HCT116 (cell line): ENCODE results near the gene SPI1. TPM values are rescaled to one million over a fixed set of nuclear protein-coding genes. Genes with fewer than 3 reads are reported as not detected.

Source experiments
- ATAC-seq: fragments of 200-7000 bp; cut with Tn5 transposase; 2 replicates; pipeline ENCODE4 v1.9.1; 2020; ENCODE audit warnings: mild to moderate bottlenecking, moderate library complexity
- BruUV-seq: library from RNA; stranded (reverse); fragments of 400-500 nt; replicated peaks from 2 replicates; lab custom pipeline; 2021; lab: Mats Ljungman, UMichigan
- CTCF ChIA-PET: fragments of 300-600 bp; sonication (Branson Sonifier 250); formaldehyde crosslinking; loops from one replicate; lab custom pipeline; 2021; ENCODE audit warnings: antibody characterized with exemption; lab: Charles Lee
- POLR2A ChIA-PET: fragments of 300-600, 350-600 bp; sonication (Branson Sonifier 250); formaldehyde crosslinking; loops from one replicate; lab custom pipeline; 2021; ENCODE audit warnings: antibody characterized with exemption; lab: Charles Lee
- RAD21 ChIA-PET, 2 experiments: fragments of 300-600 bp; sonication (Branson Sonifier 250); formaldehyde crosslinking; loops; one replicate each; lab custom pipeline; 2023; ENCODE audit warnings: low total read pairs in 2 of 2; ENCODE audit not compliant: uncharacterized antibody in 2 of 2, unreplicated experiment in 2 of 2, low non-redundant PET in 1 of 2; lab: Charles Lee
- DNase-seq: peaks from one replicate; pipeline ENCODE4 v3.0.0-alpha.2; 2010; ENCODE audit warnings: low read depth, low spot score
- H2AFZ ChIP-seq: fragments of 200-600 bp; shearing (Covaris generic), sonication (generic); 2 replicates; pipeline ENCODE4 v1.6.1; 2017; ENCODE audit warnings: low read depth, mixed run types, mixed read lengths, antibody characterized with exemption, low read length; ENCODE audit not compliant: poor library complexity, severe bottlenecking
- H3K27ac ChIP-seq: 2 replicates; pipeline ENCODE4 v1.5.1; 2012; ENCODE audit warnings: low read depth, low read length
- H3K27me3 ChIP-seq: fragments of 200-600 bp; sonication (generic); 2 replicates; pipeline ENCODE4 v1.6.1; 2016; ENCODE audit warnings: mixed run types, low read length, mixed read lengths; ENCODE audit not compliant: insufficient read depth
- H3K36me3 ChIP-seq, 2 experiments: fragments of 200-500 bp in 1 of 2; fragments of 200-600 bp in 1 of 2; sonication (Bioruptor generic) in 1 of 2; sonication (generic) in 1 of 2; 2 replicates each; pipeline versions ENCODE4 v1.5.1 to v1.6.1; 2014 to 2016; ENCODE audit warnings: low read length in 2 of 2, inconsistent platforms in 1 of 2, mixed read lengths in 1 of 2, mixed run types in 1 of 2; ENCODE audit not compliant: insufficient read depth in 2 of 2, control insufficient read depth in 1 of 2
- H3K4me1 ChIP-seq, 2 experiments: fragments of 200-600 bp in 1 of 2; sonication (generic) in 1 of 2; 2 replicates each; pipeline versions ENCODE4 v1.5.1 to v1.6.1; 2012 to 2017; ENCODE audit warnings: low read length in 2 of 2, inconsistent platforms in 1 of 2, mild to moderate bottlenecking in 1 of 2, mixed read lengths in 1 of 2, mixed run types in 1 of 2, moderate library complexity in 1 of 2; ENCODE audit not compliant: insufficient read depth in 2 of 2, control insufficient read depth in 1 of 2
- H3K4me2 ChIP-seq: fragments of 200-600 bp; sonication (generic); 2 replicates; pipeline ENCODE4 v1.6.1; 2017; ENCODE audit warnings: mixed run types, low read length, mixed read lengths
- H3K4me3 ChIP-seq, 2 experiments: fragments of 200-600 bp in 1 of 2; sonication (generic) in 1 of 2; replicated peaks in 1 of 2; 2 replicates each; pipeline ENCODE4 v1.5.1; 2011 to 2016; ENCODE audit warnings: low read length in 2 of 2, control low read depth in 1 of 2, low read depth in 1 of 2, mild to moderate bottlenecking in 1 of 2, mixed read lengths in 1 of 2, mixed run types in 1 of 2
- H3K79me2 ChIP-seq: fragments of 200-600 bp; sonication (generic); 2 replicates; pipeline ENCODE4 v1.6.1; 2017; ENCODE audit warnings: mild to moderate bottlenecking, mixed run types, low read length, moderate library complexity, mixed read lengths; ENCODE audit not compliant: insufficient read depth
- H3K9ac ChIP-seq: fragments of 200-600 bp; sonication (generic); 2 replicates; pipeline ENCODE4 v1.6.1; 2016; ENCODE audit warnings: low read length, mixed read lengths
- H3K9me2 ChIP-seq: fragments of 200-600 bp; sonication (generic), shearing (Covaris generic); 2 replicates; pipeline ENCODE4 v1.6.1; 2017; ENCODE audit warnings: mixed run types, mild to moderate bottlenecking, moderate library complexity; ENCODE audit not compliant: insufficient read depth
- H3K9me3 ChIP-seq, 2 experiments: fragments of 200-500 bp in 1 of 2; fragments of 200-600 bp in 1 of 2; sonication (Bioruptor generic) in 1 of 2; sonication (generic) in 1 of 2; 2 replicates each; pipeline ENCODE4 v1.6.1; 2014 to 2017; ENCODE audit warnings: low read length in 2 of 2, mixed read lengths in 2 of 2, inconsistent platforms in 1 of 2, low read depth in 1 of 2, mild to moderate bottlenecking in 1 of 2, mixed run types in 1 of 2, moderate library complexity in 1 of 2; ENCODE audit not compliant: control insufficient read depth in 1 of 2, insufficient read depth in 1 of 2
- H4K20me1 ChIP-seq: fragments of 200-600 bp; sonication (generic), shearing (Covaris generic); 2 replicates; pipeline ENCODE4 v1.6.1; 2017; ENCODE audit warnings: mixed run types, mild to moderate bottlenecking, moderate library complexity; ENCODE audit not compliant: insufficient read depth
- CBX3 ChIP-seq: IDR thresholded peaks from 2 replicates; pipeline ENCODE4 v1.6.1; 2012; ENCODE audit warnings: low read depth
- CEBPB ChIP-seq: IDR thresholded peaks from 2 replicates; pipeline ENCODE4 v1.6.1; 2012; ENCODE audit warnings: low read depth
- ELF1 ChIP-seq: IDR thresholded peaks from 2 replicates; pipeline ENCODE4 v1.6.1; 2012; ENCODE audit warnings: low read depth, borderline replicate concordance
- FOSL1 ChIP-seq: IDR thresholded peaks from 2 replicates; pipeline ENCODE4 v1.6.1; 2012; ENCODE audit warnings: low read depth
- JUND ChIP-seq: IDR thresholded peaks from 2 replicates; pipeline ENCODE4 v1.6.1; 2012
- POLR2A ChIP-seq: IDR thresholded peaks from 2 replicates; pipeline ENCODE4 v1.7.0; 2011; ENCODE audit warnings: borderline replicate concordance; ENCODE audit not compliant: insufficient read depth, insufficient read length; ENCODE audit errors: extremely low read depth
- SIN3A ChIP-seq: IDR thresholded peaks from 2 replicates; pipeline ENCODE4 v1.6.1; 2012; ENCODE audit warnings: low read depth
- SRF ChIP-seq: IDR thresholded peaks from 2 replicates; pipeline ENCODE4 v1.6.1; 2012; ENCODE audit warnings: low read depth
- TCF7L2 ChIP-seq: IDR thresholded peaks from 2 replicates; pipeline ENCODE4 v1.7.0; 2011; ENCODE audit warnings: borderline replicate concordance, inconsistent platforms; ENCODE audit not compliant: insufficient read depth, insufficient read length; ENCODE audit errors: extremely low read depth
- YY1 ChIP-seq: IDR thresholded peaks from 2 replicates; pipeline ENCODE4 v1.6.1; 2011; ENCODE audit warnings: low read length, low read depth, moderate library complexity, mild to moderate bottlenecking; ENCODE audit not compliant: insufficient replicate concordance; ENCODE audit errors: extremely low read depth
- ZNF274 ChIP-seq: fragments of 200-500 bp; sonication (Bioruptor generic); IDR thresholded peaks from 2 replicates; pipeline ENCODE4 v1.6.1; 2014; ENCODE audit warnings: mild to moderate bottlenecking, low read depth, low read length, inconsistent platforms
- intact Hi-C: fragments of 100-400 bp; cut with micrococcal nuclease; formaldehyde crosslinking; loops from 2 replicates; pipeline ENCODE4 v1.10.0; 2022
- total RNA-seq: library from RNA; stranded (reverse); gene quantifications from one replicate; pipeline ENCODE4 v1.2.1, GENCODE V29; 2021; ENCODE audit not compliant: unreplicated experiment
- TF ChIP-seq, protein P1 (sequence below): IDR thresholded peaks from 2 replicates; pipeline ENCODE4 v1.6.1; 2012; ENCODE audit warnings: low read depth
- TF ChIP-seq, protein P2 (sequence below): IDR thresholded peaks from 2 replicates; pipeline ENCODE4 v1.6.1; 2012
- TF ChIP-seq, protein P3 (sequence below): IDR thresholded peaks from 2 replicates; pipeline ENCODE4 v1.6.1; 2012
- TF ChIP-seq, protein P4 (sequence below), 3 experiments: fragments of 200-600 bp in 1 of 3; sonication (generic) in 1 of 3; IDR thresholded peaks in 2 of 3; conservative IDR thresholded peaks in 1 of 3; 2 replicates each; pipeline ENCODE4 v1.5.1; 2012 to 2017; ENCODE audit warnings: low read depth in 2 of 3, low read length in 2 of 3, antibody characterized with exemption in 1 of 3, borderline replicate concordance in 1 of 3, control low read depth in 1 of 3, mild to moderate bottlenecking in 1 of 3, mixed read lengths in 1 of 3, mixed run types in 1 of 3, moderate library complexity in 1 of 3; ENCODE audit not compliant: insufficient read depth in 1 of 3

The SPI1 gene
- total RNA-seq, 1 experiment from 2014 or later: 0.32 TPM

DNA sequence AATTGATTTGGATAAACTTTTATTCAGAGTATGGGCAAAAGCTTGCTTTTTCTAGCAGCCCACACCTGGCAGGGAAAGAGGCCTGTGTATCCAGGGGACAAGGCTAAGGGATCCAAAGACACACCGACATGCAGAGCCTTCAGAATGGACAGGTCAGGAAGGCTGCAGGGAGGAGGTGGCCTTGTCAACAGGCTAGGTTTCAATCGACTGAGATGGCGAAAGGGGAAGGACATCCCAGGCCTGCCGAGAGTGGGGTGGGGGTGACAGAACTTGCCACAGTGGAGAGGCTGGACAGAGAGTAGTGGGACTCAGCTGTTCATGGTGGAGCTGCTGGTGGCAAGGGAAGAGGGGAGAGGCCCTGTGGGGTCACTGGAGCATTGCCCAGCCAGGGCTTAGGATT lies 24.8 kb upstream of the SPI1 start:
- no peaks in the 10 kb centered on the region for H3K79me2 ChIP-seq
- H3K9ac ChIP-seq: no peak overlapping the region
- H2AFZ ChIP-seq: no peak overlapping the region
- intact Hi-C loops: no loop called here
- H3K27me3 ChIP-seq: no peaks in the 10 kb centered on the region
- TF ChIP-seq YY1 (no peak), FOSL1 (no peak), ELF1 (no peak), POLR2A (no peak), CEBPB (no peak), CBX3 (no peak), SIN3A (no peak), JUND (no peak), TCF7L2 (no peak), ZNF274 (no peak), SRF (no peak)
- TF ChIP-seq, protein P1, sequence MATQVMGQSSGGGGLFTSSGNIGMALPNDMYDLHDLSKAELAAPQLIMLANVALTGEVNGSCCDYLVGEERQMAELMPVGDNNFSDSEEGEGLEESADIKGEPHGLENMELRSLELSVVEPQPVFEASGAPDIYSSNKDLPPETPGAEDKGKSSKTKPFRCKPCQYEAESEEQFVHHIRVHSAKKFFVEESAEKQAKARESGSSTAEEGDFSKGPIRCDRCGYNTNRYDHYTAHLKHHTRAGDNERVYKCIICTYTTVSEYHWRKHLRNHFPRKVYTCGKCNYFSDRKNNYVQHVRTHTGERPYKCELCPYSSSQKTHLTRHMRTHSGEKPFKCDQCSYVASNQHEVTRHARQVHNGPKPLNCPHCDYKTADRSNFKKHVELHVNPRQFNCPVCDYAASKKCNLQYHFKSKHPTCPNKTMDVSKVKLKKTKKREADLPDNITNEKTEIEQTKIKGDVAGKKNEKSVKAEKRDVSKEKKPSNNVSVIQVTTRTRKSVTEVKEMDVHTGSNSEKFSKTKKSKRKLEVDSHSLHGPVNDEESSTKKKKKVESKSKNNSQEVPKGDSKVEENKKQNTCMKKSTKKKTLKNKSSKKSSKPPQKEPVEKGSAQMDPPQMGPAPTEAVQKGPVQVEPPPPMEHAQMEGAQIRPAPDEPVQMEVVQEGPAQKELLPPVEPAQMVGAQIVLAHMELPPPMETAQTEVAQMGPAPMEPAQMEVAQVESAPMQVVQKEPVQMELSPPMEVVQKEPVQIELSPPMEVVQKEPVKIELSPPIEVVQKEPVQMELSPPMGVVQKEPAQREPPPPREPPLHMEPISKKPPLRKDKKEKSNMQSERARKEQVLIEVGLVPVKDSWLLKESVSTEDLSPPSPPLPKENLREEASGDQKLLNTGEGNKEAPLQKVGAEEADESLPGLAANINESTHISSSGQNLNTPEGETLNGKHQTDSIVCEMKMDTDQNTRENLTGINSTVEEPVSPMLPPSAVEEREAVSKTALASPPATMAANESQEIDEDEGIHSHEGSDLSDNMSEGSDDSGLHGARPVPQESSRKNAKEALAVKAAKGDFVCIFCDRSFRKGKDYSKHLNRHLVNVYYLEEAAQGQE: no peak
- TF ChIP-seq, protein P2, sequence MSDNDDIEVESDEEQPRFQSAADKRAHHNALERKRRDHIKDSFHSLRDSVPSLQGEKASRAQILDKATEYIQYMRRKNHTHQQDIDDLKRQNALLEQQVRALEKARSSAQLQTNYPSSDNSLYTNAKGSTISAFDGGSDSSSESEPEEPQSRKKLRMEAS: no peak
- TF ChIP-seq, protein P3, sequence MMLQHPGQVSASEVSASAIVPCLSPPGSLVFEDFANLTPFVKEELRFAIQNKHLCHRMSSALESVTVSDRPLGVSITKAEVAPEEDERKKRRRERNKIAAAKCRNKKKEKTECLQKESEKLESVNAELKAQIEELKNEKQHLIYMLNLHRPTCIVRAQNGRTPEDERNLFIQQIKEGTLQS: no peak
- TF ChIP-seq, protein P4, sequence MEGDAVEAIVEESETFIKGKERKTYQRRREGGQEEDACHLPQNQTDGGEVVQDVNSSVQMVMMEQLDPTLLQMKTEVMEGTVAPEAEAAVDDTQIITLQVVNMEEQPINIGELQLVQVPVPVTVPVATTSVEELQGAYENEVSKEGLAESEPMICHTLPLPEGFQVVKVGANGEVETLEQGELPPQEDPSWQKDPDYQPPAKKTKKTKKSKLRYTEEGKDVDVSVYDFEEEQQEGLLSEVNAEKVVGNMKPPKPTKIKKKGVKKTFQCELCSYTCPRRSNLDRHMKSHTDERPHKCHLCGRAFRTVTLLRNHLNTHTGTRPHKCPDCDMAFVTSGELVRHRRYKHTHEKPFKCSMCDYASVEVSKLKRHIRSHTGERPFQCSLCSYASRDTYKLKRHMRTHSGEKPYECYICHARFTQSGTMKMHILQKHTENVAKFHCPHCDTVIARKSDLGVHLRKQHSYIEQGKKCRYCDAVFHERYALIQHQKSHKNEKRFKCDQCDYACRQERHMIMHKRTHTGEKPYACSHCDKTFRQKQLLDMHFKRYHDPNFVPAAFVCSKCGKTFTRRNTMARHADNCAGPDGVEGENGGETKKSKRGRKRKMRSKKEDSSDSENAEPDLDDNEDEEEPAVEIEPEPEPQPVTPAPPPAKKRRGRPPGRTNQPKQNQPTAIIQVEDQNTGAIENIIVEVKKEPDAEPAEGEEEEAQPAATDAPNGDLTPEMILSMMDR (IDR thresholded peaks at IDR 0.05 in 2 of 3, conservative IDR thresholded peaks at IDR 0.05 in 1 of 3; ENCODE audit: borderline replicate concordance in 1 of 3, insufficient read depth in 1 of 3, low read depth in 2 of 3, low read length in 2 of 3): no peak
- RAD21 ChIA-PET: no interaction called here
- H3K4me1 ChIP-seq: peaks cover 12% of the 10 kb centered on the region in 2 experiments
- no TSS peak for BruUV-seq
- no peaks in the 10 kb centered on the region for H3K9me2 ChIP-seq
- no peak for ATAC-seq
- POLR2A ChIA-PET: no interaction called here
- CTCF ChIA-PET: no interaction called here
- DNase-seq: no peak
- no peak overlapping the region for H3K4me2 ChIP-seq
- H3K9me3 ChIP-seq: no peaks in the 10 kb centered on the region
- no peak overlapping the region for H3K27ac ChIP-seq
- no peaks in the 10 kb centered on the region for H3K36me3 ChIP-seq
- H3K4me3 ChIP-seq: no peak overlapping the region
- H4K20me1 ChIP-seq: no peaks in the 10 kb centered on the region
